ENCODE data around the gene SLIT2. TPM values are rescaled to one million over a fixed set of nuclear protein-coding genes. Genes with fewer than 3 reads are reported as not detected.

Gene SLIT2
- total RNA-seq, 3 donors from 2014 or later (not counting 1 experiment from before 2014, with no cell fraction given): not detected

DNA sequence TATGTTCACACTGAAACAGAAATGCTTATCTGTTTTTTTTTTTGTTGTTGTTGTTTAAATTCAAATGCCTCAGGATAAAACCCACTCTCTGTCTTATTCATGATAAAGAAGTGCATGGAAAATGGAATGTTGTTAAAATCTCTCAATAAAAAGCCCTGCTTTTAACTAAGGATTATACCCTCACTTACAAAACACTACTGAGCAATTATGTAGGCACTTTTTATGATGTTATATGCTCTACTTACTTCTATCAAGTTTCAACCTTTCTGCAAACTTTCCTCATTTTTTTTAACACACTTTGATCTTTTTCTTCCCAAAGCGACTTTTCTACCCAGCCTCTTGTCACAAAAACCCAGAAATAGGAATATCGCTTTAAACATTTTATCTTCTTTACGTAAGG is 26.5 kb downstream of the SLIT2 start:
- H3K36me3 Mint-ChIP-seq: no peaks in the 10 kb centered on the region
- peaks cover 0 to 3% of the 10 kb centered on the region in 2 donors for H3K9me3 Mint-ChIP-seq
- no peaks in the 10 kb centered on the region for H3K4me1 Mint-ChIP-seq
- H3K27ac ChIP-seq (ENCODE audit: low read length): no peak overlapping the region
- H3K27ac Mint-ChIP-seq: no peak overlapping the region
- DNase-seq (no peak), ATAC-seq (no peak)
- H3K36me3 ChIP-seq (ENCODE audit: control insufficient read depth, insufficient read depth, low read length): no peaks in the 10 kb centered on the region
- TF ChIP-seq, protein P1, sequence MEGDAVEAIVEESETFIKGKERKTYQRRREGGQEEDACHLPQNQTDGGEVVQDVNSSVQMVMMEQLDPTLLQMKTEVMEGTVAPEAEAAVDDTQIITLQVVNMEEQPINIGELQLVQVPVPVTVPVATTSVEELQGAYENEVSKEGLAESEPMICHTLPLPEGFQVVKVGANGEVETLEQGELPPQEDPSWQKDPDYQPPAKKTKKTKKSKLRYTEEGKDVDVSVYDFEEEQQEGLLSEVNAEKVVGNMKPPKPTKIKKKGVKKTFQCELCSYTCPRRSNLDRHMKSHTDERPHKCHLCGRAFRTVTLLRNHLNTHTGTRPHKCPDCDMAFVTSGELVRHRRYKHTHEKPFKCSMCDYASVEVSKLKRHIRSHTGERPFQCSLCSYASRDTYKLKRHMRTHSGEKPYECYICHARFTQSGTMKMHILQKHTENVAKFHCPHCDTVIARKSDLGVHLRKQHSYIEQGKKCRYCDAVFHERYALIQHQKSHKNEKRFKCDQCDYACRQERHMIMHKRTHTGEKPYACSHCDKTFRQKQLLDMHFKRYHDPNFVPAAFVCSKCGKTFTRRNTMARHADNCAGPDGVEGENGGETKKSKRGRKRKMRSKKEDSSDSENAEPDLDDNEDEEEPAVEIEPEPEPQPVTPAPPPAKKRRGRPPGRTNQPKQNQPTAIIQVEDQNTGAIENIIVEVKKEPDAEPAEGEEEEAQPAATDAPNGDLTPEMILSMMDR (IDR thresholded peaks at IDR 0.05): no peak
- no peaks in the 10 kb centered on the region for H3K4me1 ChIP-seq (ENCODE audit: control insufficient read depth, insufficient read depth, low read length)
- 83% methylated on average over 2 of the region's 3 CpGs for WGBS (ENCODE audit: insufficient coverage)
- intact Hi-C loops (cut with micrococcal nuclease): no loop called here
- H3K4me3 ChIP-seq (ENCODE audit: low read length): no peak overlapping the region
- H3K4me3 Mint-ChIP-seq: no peak overlapping the region
- no peaks in the 10 kb centered on the region for H3K9me3 ChIP-seq (ENCODE audit: control insufficient read depth, insufficient read depth, low read length)
- no peaks in the 10 kb centered on the region for H3K27me3 Mint-ChIP-seq (ENCODE audit: low read depth in 2 of 2)
- H3K27me3 ChIP-seq (ENCODE audit: control insufficient read depth, insufficient read depth, low read length): no peaks in the 10 kb centered on the region

DNA sequence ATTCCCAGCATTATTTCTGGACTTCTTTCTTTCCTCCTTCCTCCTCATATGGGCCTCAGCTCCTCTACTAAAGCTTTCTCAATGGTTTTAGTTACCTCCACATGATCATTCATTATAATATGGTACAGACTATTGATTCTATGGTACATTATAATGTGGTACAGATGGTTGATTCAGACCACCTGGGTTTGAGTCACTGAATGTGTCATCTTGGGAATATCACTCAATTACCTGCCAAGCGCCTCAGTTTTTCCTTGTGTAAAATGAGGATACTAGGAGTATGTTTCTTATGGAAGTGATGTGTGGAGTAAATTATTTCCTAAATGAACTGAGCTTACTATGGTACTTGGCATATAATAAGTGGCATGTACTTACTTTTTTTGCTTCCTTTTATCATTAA is 27.7 kb downstream of the SLIT2 start:
- peaks cover 0 to 3% of the 10 kb centered on the region in 2 donors for H3K9me3 Mint-ChIP-seq
- no peak for DNase-seq
- no peaks in the 10 kb centered on the region for H3K27me3 ChIP-seq (ENCODE audit: control insufficient read depth, insufficient read depth, low read length)
- H3K27ac ChIP-seq (ENCODE audit: low read length): no peak overlapping the region
- no peaks in the 10 kb centered on the region for H3K4me1 ChIP-seq (ENCODE audit: control insufficient read depth, insufficient read depth, low read length)
- ATAC-seq: no peak
- H3K4me1 Mint-ChIP-seq: no peaks in the 10 kb centered on the region
- no peak overlapping the region for H3K27ac Mint-ChIP-seq
- H3K9me3 ChIP-seq (ENCODE audit: control insufficient read depth, insufficient read depth, low read length): no peaks in the 10 kb centered on the region
- no peaks in the 10 kb centered on the region for H3K36me3 Mint-ChIP-seq
- H3K36me3 ChIP-seq (ENCODE audit: control insufficient read depth, insufficient read depth, low read length): no peaks in the 10 kb centered on the region
- TF ChIP-seq, protein P1 (IDR thresholded peaks at IDR 0.05): no peak
- intact Hi-C loops (cut with micrococcal nuclease): no loop called here
- H3K4me3 Mint-ChIP-seq: no peak overlapping the region
- H3K4me3 ChIP-seq (ENCODE audit: low read length): no peak overlapping the region
- WGBS (ENCODE audit: insufficient coverage): 100% methylated on average over 1 of the region's 1 CpG
- H3K27me3 Mint-ChIP-seq (ENCODE audit: low read depth in 2 of 2): no peaks in the 10 kb centered on the region

DNA sequence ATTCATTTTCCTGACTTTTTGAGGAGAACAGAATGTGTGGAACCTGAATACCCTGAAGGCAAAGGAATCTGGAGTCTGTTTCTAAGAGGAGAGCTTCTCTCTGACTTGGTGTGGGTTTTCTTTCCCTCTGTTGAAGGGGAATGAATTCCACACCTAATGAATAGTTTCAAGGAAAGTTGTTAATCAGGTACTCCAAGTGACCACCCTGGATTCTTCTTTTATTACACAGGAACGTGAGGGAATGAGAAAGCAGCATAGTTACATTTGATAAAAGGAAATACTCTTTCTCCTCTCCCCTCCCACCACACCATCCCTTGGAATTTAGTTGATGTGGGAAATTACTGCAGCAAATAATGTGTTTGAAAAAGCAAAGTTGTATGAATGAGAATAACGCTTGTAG is 29.7 kb downstream of the SLIT2 start:
- H3K4me1 ChIP-seq (ENCODE audit: control insufficient read depth, insufficient read depth, low read length): no peaks in the 10 kb centered on the region
- DNase-seq (no peak), ATAC-seq (no peak)
- H3K27me3 ChIP-seq (ENCODE audit: control insufficient read depth, insufficient read depth, low read length): no peaks in the 10 kb centered on the region
- no peaks in the 10 kb centered on the region for H3K36me3 Mint-ChIP-seq
- H3K9me3 ChIP-seq (ENCODE audit: control insufficient read depth, insufficient read depth, low read length): no peaks in the 10 kb centered on the region
- H3K4me3 ChIP-seq (ENCODE audit: low read length): no peak overlapping the region
- H3K27me3 Mint-ChIP-seq (ENCODE audit: low read depth in 2 of 2): no peaks in the 10 kb centered on the region
- no peak overlapping the region for H3K4me3 Mint-ChIP-seq
- H3K27ac ChIP-seq (ENCODE audit: low read length): no peak overlapping the region
- no peak overlapping the region for H3K27ac Mint-ChIP-seq
- TF ChIP-seq, protein P1 (IDR thresholded peaks at IDR 0.05): no peak
- H3K36me3 ChIP-seq (ENCODE audit: control insufficient read depth, insufficient read depth, low read length): no peaks in the 10 kb centered on the region
- peaks cover 0 to 6% of the 10 kb centered on the region in 2 donors for H3K9me3 Mint-ChIP-seq
- H3K4me1 Mint-ChIP-seq: no peaks in the 10 kb centered on the region
- no CpG with 5 or more reads among the region's 2 CpGs for WGBS (ENCODE audit: insufficient coverage)
- intact Hi-C loops (cut with micrococcal nuclease): no loop called here

DNA sequence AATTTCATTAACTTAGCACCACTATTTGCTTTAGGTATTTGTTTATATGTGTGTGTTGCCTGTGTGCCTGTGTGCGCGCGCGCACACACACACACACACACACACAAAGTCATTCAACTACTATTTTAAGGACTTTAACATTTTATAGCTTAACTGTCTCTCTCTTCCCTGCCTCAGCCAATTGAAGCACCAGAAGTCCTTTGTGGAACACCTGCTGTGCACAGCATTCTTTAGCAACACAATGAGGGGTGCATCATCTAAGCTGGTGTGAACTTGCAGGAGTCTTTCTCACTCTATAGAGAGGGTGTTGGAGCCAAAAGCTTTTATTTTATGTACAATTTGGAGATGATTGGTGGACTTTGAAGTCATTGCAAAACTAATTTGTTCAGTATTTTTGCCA is 31.3 kb downstream of the SLIT2 start:
- ATAC-seq (no peak), DNase-seq (no peak)
- H3K36me3 ChIP-seq (ENCODE audit: control insufficient read depth, insufficient read depth, low read length): no peaks in the 10 kb centered on the region
- no peak overlapping the region for H3K4me3 Mint-ChIP-seq
- H3K4me1 Mint-ChIP-seq: no peaks in the 10 kb centered on the region
- H3K27me3 Mint-ChIP-seq (ENCODE audit: low read depth in 2 of 2): no peaks in the 10 kb centered on the region
- 61% methylated on average over 4 of the region's 4 CpGs for WGBS (ENCODE audit: insufficient coverage)
- intact Hi-C loops (cut with micrococcal nuclease): no loop called here
- no peaks in the 10 kb centered on the region for H3K4me1 ChIP-seq (ENCODE audit: control insufficient read depth, insufficient read depth, low read length)
- H3K27ac ChIP-seq (ENCODE audit: low read length): no peak overlapping the region
- TF ChIP-seq, protein P1 (IDR thresholded peaks at IDR 0.05): no peak
- no peak overlapping the region for H3K27ac Mint-ChIP-seq
- no peaks in the 10 kb centered on the region for H3K27me3 ChIP-seq (ENCODE audit: control insufficient read depth, insufficient read depth, low read length)
- H3K4me3 ChIP-seq (ENCODE audit: low read length): no peak overlapping the region
- peaks cover 0 to 6% of the 10 kb centered on the region in 2 donors for H3K9me3 Mint-ChIP-seq
- H3K9me3 ChIP-seq (ENCODE audit: control insufficient read depth, insufficient read depth, low read length): no peaks in the 10 kb centered on the region
- H3K36me3 Mint-ChIP-seq: no peaks in the 10 kb centered on the region

All from natural killer cell (primary cell).